ENCODE results near the gene CARHSP1.

- TF ChIP-seq CTCF (IDR thresholded peaks at IDR 0.05) (no peak), POLR2A (IDR thresholded peaks at IDR 0.05) (no peak)
Measured at GRCh38 chr16:8867932-8868415, 832 bp downstream of the CARHSP1 start.
